Astrocyte (in vitro differentiated cells and primary cell): Measurements from ENCODE around the gene TMC1.

Experiments used
- CTCF ChIP-seq: IDR thresholded peaks from 2 replicates; pipeline ENCODE4 v1.5.1; 2011; ENCODE audit warnings: low read depth, mild to moderate bottlenecking, inconsistent platforms, low read length, moderate library complexity; ENCODE audit not compliant: insufficient read depth
- EZH2 ChIP-seq: IDR thresholded peaks from 2 replicates; pipeline ENCODE4 v1.6.1; 2012; ENCODE audit warnings: mild to moderate bottlenecking, low read length, inconsistent platforms; ENCODE audit not compliant: insufficient read depth

DNA sequence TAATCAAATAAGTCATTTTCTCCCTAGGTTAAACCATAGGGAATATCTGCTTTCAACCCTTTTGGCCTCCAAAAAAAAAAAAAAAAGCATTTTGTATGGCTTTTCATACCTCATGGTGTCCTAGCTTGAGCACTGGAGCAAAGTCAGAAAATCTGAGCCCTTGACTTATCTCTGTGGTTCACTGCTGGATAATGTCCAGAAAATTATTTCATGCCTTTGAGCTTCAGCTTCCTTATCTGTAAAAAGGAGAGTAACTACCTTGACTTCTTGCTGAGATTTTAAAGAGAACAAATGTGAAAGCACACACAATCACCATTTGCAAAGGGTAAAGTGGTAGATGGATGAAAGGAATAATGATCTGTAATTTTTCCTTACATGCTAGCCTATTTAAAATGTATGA lies 265.5 kb downstream of the TMC1 start:
- no peak for TF ChIP-seq CTCF
- TF ChIP-seq EZH2 = no peak
